GM12878 (cell line): Measurements from ENCODE around the gene PCSK6. TPM values are rescaled to one million over a fixed set of nuclear protein-coding genes. Genes with fewer than 3 reads are reported as not detected.

ENCODE experiments used
- CEBPZ ChIP-seq: fragments of 150-350 bp; IDR thresholded peaks from 2 replicates; pipeline ENCODE4 v1.6.1; 2016; ENCODE audit warnings: low read depth, low read length
- E2F4 ChIP-seq: IDR thresholded peaks from 2 replicates; pipeline ENCODE4 v1.6.1; 2012; ENCODE audit warnings: low read depth, low read length, improper control_type of control experiment
- FOXK2 ChIP-seq: fragments of 450-650 bp; IDR thresholded peaks from 2 replicates; pipeline ENCODE4 v1.6.1; 2017; ENCODE audit warnings: mild to moderate bottlenecking, moderate library complexity
- HDGF ChIP-seq: fragments of 450-650 bp; IDR thresholded peaks from 2 replicates; pipeline ENCODE4 v1.6.1; 2016; ENCODE audit warnings: antibody characterized with exemption
- NR2C2 ChIP-seq: IDR thresholded peaks from 2 replicates; pipeline ENCODE4 v1.6.1; 2011; ENCODE audit warnings: borderline replicate concordance, low read depth; ENCODE audit not compliant: control insufficient read depth, insufficient read length
- RUNX3 ChIP-seq: IDR thresholded peaks from 2 replicates; pipeline ENCODE4 v1.6.1; 2012; ENCODE audit warnings: low read length, inconsistent platforms
- YY1 ChIP-seq: IDR thresholded peaks from 2 replicates; pipeline ENCODE4 v1.6.1; 2011; ENCODE audit warnings: low read depth, mild to moderate bottlenecking, low read length
- ZBED1 ChIP-seq: IDR thresholded peaks from 2 replicates; pipeline ENCODE4 v1.6.1; 2016; ENCODE audit warnings: borderline replicate concordance
- ZBTB11 ChIP-seq: fragments of 450-650 bp; formaldehyde crosslinking; IDR thresholded peaks from 2 replicates; pipeline ENCODE4 v1.5.0; 2022; ENCODE audit warnings: mild to moderate bottlenecking, missing genetic modification characterization
- ZBTB33 ChIP-seq: fragments of 450-650 bp; IDR thresholded peaks from 2 replicates; pipeline ENCODE4 v1.6.1; 2017; ENCODE audit warnings: mild to moderate bottlenecking
- ZNF207 ChIP-seq: fragments of 450-650 bp; IDR thresholded peaks from 2 replicates; pipeline ENCODE4 v1.6.1; 2014; ENCODE audit warnings: antibody characterized with exemption, mild to moderate bottlenecking, borderline replicate concordance
- polyA plus RNA-seq, 11 experiments: library from polyadenylated mRNA; depleted of rRNA in 4 of 11; unstranded in 6 of 11; stranded (reverse) in 5 of 11; fragments of >200 nt; fragmentation: Nextera tagmentation in 4 of 11; fragmentation: Illumina TruSeq in 1 of 11; extraction: Ambion mirVana in 4 of 11; extraction: Trizol in 1 of 11; gene quantifications; 1 replicate in 1 of 11; 2 replicates in 10 of 11; pipeline versions ENCODE4 v1.2.1 to v1.2.3, GENCODE V29; 2011 to 2016; ENCODE audit warnings: inconsistent platforms in 2 of 11, missing spikeins in 2 of 11, low read depth in 1 of 11
- total RNA-seq, 4 experiments: library from RNA; depleted of rRNA in 3 of 4; stranded (reverse); fragments of >200 nt in 3 of 4; fragmentation: Illumina TruSeq in 1 of 4; extraction: Trizol in 1 of 4; gene quantifications; 2 replicates each; pipeline versions ENCODE4 v1.2.1 to v1.2.3, GENCODE V29; 2013 to 2021

PCSK6 gene
- total and polyA plus RNA-seq, 10 of the 15 experiments (the other 5 are each of a cell fraction or from before 2014, with no cell fraction given): 0.19 to 0.67 (median 0.25) TPM; not detected in 4

- TF ChIP-seq ZBTB33: no peak
- TF ChIP-seq CEBPZ: no peak
- TF ChIP-seq ZNF207: no peak
- no peak for TF ChIP-seq FOXK2
- TF ChIP-seq YY1: no peak
- no peak for TF ChIP-seq RUNX3
- TF ChIP-seq HDGF: no peak
- no peak for TF ChIP-seq E2F4
- TF ChIP-seq NR2C2: no peak
- no peak for TF ChIP-seq ZBTB11 (CRISPR knock-in tag)
- no peak for TF ChIP-seq ZBED1
- TF ChIP-seq, all 136 proteins: peak for 0
These were observed 18.8 kb downstream of the PCSK6 start (continued) for GRCh38 chr15:101470548-101471239.
